Mesenchymal stem cell (in vitro differentiated cells and primary cell): ENCODE data around the gene MVB12B.

Source experiments
- DNase-seq: peaks from one replicate; pipeline ENCODE4 v3.0.0-alpha.2; 2013
- H2AFZ ChIP-seq: one replicate; pipeline ENCODE4 v1.6.1; 2013; ENCODE audit warnings: low read depth, mild to moderate bottlenecking, control low read depth, inconsistent platforms, low read length, moderate library complexity
- H2AK5ac ChIP-seq: 2 replicates; pipeline ENCODE4 v1.6.1; 2013; ENCODE audit warnings: low read length, moderate library complexity, mild to moderate bottlenecking, inconsistent platforms; ENCODE audit not compliant: severe bottlenecking
- H2BK120ac ChIP-seq: one replicate; pipeline ENCODE4 v1.6.1; 2013; ENCODE audit warnings: low read depth, mild to moderate bottlenecking, inconsistent platforms, low read length, moderate library complexity
- H2BK12ac ChIP-seq, 2 experiments: one replicate each; pipeline ENCODE4 v1.6.1; 2013; ENCODE audit warnings: inconsistent platforms in 2 of 2, low read length in 2 of 2, mild to moderate bottlenecking in 2 of 2, moderate library complexity in 2 of 2, control low read depth in 1 of 2
- H2BK15ac ChIP-seq: one replicate; pipeline ENCODE4 v1.6.1; 2013; ENCODE audit warnings: mild to moderate bottlenecking, low read depth, inconsistent platforms; ENCODE audit not compliant: poor library complexity, severe bottlenecking
- H2BK5ac ChIP-seq: 2 replicates; pipeline ENCODE4 v1.6.1; 2013; ENCODE audit warnings: low read depth, mild to moderate bottlenecking, low read length, control low read depth, inconsistent platforms; ENCODE audit not compliant: poor library complexity, severe bottlenecking
- H3K14ac ChIP-seq, 2 experiments: one replicate each; pipeline ENCODE4 v1.6.1; 2013; ENCODE audit warnings: inconsistent platforms in 2 of 2, low read length in 2 of 2, control low read depth in 1 of 2, mild to moderate bottlenecking in 1 of 2, moderate library complexity in 1 of 2
- H3K18ac ChIP-seq, 2 experiments: one replicate each; pipeline ENCODE4 v1.6.1; 2013; ENCODE audit warnings: inconsistent platforms in 2 of 2, low read length in 2 of 2, control low read depth in 1 of 2, low read depth in 1 of 2, mild to moderate bottlenecking in 1 of 2
- H3K23ac ChIP-seq, 2 experiments: one replicate each; pipeline ENCODE4 v1.6.1; 2013; ENCODE audit warnings: inconsistent platforms in 2 of 2, low read length in 2 of 2, mild to moderate bottlenecking in 2 of 2, moderate library complexity in 2 of 2, control low read depth in 1 of 2
- H3K27ac ChIP-seq: 2 replicates; pipeline ENCODE4 v1.5.1; 2013; ENCODE audit warnings: mild to moderate bottlenecking, moderate library complexity, low read length, control low read depth, inconsistent platforms; ENCODE audit not compliant: poor library complexity, severe bottlenecking
- H3K27me3 ChIP-seq, 2 experiments: 2 replicates each; pipeline versions ENCODE4 v1.6.1 to v1.7.0; 2013; ENCODE audit warnings: low read length in 2 of 2, mild to moderate bottlenecking in 2 of 2, moderate library complexity in 2 of 2, control low read depth in 1 of 2, inconsistent platforms in 1 of 2; ENCODE audit not compliant: control insufficient read depth in 1 of 2, insufficient read depth in 1 of 2
- H3K36me3 ChIP-seq, 2 experiments: 2 replicates each; pipeline versions ENCODE4 v1.6.1 to v1.7.0; 2013; ENCODE audit warnings: low read length in 2 of 2, control low read depth in 1 of 2, inconsistent platforms in 1 of 2, low read depth in 1 of 2, mild to moderate bottlenecking in 1 of 2; ENCODE audit not compliant: insufficient read depth in 2 of 2, control insufficient read depth in 1 of 2
- H3K4ac ChIP-seq, 2 experiments: one replicate each; pipeline ENCODE4 v1.6.1; 2013; ENCODE audit warnings: inconsistent platforms in 2 of 2, low read length in 2 of 2, mild to moderate bottlenecking in 2 of 2, moderate library complexity in 2 of 2, control low read depth in 1 of 2, low read depth in 1 of 2
- H3K4me1 ChIP-seq: 2 replicates; pipeline ENCODE4 v1.6.1; 2013; ENCODE audit warnings: low read depth, low read length, control low read depth; ENCODE audit not compliant: control insufficient read depth, insufficient read depth
- H3K4me2 ChIP-seq: 2 replicates; pipeline ENCODE4 v1.6.1; 2013; ENCODE audit warnings: low read length, mild to moderate bottlenecking, inconsistent platforms; ENCODE audit not compliant: poor library complexity, severe bottlenecking
- H3K4me3 ChIP-seq, 2 experiments: 2 replicates each; pipeline versions ENCODE4 v1.5.1 to v1.7.0; 2013; ENCODE audit warnings: low read length in 2 of 2, mild to moderate bottlenecking in 2 of 2, control low read depth in 1 of 2, low read depth in 1 of 2; ENCODE audit not compliant: insufficient read depth in 1 of 2
- H3K79me1 ChIP-seq: replicated peaks from 2 replicates; pipeline ENCODE4 v1.6.1; 2013; ENCODE audit warnings: mild to moderate bottlenecking, control low read depth, low read length, inconsistent platforms; ENCODE audit not compliant: poor library complexity, severe bottlenecking
- H3K9ac ChIP-seq: 2 replicates; pipeline ENCODE4 v1.7.0; 2013; ENCODE audit warnings: mild to moderate bottlenecking, low read length, moderate library complexity
- H3K9me3 ChIP-seq: 2 replicates; pipeline ENCODE4 v1.7.0; 2013; ENCODE audit warnings: mild to moderate bottlenecking, low read length; ENCODE audit not compliant: control insufficient read depth
- H4K8ac ChIP-seq: one replicate; pipeline ENCODE4 v1.6.1; 2013; ENCODE audit warnings: inconsistent platforms, mild to moderate bottlenecking, low read length, moderate library complexity
- H4K91ac ChIP-seq: one replicate; pipeline ENCODE4 v1.6.1; 2013; ENCODE audit warnings: mild to moderate bottlenecking, low read length, inconsistent platforms
- WGBS: methylation state at CpG from one replicate; pipeline ENCODE4 v1.1.7; 2013; ENCODE audit warnings: mixed read lengths; 5-methylcytosine and 5-hydroxymethylcytosine counted together

MVB12B gene

DNA sequence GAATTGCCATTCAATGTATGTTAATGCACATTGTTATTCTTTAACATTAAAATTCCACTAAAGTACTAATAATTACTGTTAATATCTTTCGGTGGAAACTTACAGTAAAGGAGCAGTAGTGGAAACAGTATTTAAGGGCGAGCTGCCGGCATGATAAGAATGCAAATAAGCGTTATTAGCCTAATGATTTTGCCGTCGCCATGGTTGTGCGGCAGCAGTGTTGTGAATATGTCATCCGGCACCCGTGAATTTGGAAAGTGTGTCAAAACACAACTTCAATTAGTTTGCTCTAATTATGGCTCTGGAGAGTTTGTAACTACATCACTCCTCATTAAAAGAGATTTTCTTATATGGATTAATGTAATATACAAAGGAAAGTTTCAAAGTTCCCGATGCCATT is 81.4 kb downstream of the MVB12B start:
- no peak overlapping the region for H2BK120ac ChIP-seq
- no peak overlapping the region for H2BK12ac ChIP-seq
- H3K79me1 ChIP-seq: no peaks in the 10 kb centered on the region
- H3K4me2 ChIP-seq: no peak overlapping the region
- H3K9ac ChIP-seq: no peak overlapping the region
- peaks cover 3 to 5% of the 10 kb centered on the region in 2 experiments for H3K36me3 ChIP-seq
- no peak for DNase-seq
- H3K4ac ChIP-seq: no peak overlapping the region
- H2BK15ac ChIP-seq: no peak overlapping the region
- no peaks in the 10 kb centered on the region for H3K9me3 ChIP-seq
- no peak overlapping the region for H2AFZ ChIP-seq
- 93% methylated on average over 9 of the region's 10 CpGs for WGBS
- H2AK5ac ChIP-seq: no peak overlapping the region
- H3K23ac ChIP-seq: no peak overlapping the region
- no peak overlapping the region for H3K4me3 ChIP-seq
- H3K18ac ChIP-seq: no peak overlapping the region
- H3K4me1 ChIP-seq: peaks cover 5% of the 10 kb centered on the region
- H3K27me3 ChIP-seq: no peaks in the 10 kb centered on the region
- H2BK5ac ChIP-seq: no peak overlapping the region
- no peak overlapping the region for H4K8ac ChIP-seq
- H3K14ac ChIP-seq: no peak overlapping the region
- no peak overlapping the region for H4K91ac ChIP-seq
- H3K27ac ChIP-seq: no peak overlapping the region

DNA sequence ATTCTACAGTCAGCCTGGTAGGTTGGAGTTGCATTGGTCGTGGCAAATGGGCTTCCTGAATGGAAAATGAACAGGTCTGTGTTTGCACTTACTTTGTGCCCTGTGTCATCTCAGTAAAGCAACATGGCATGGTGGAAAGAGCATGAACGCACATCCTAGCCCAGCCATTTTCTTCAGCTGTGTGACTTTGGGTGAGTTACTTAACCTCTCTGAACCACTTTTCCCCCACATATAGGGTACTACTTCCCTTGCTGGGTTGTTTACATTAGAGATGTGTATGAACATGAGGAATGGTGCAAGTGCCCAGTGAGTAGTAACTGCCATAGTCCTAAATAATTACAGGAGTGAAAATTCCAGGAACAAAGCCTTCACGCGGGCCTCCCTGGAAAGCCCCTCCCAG is 83.6 kb downstream of the MVB12B start:
- DNase-seq: no peak
- Histone ChIP-seq H3K23ac (no peak overlapping the region), H3K4me2 (no peak overlapping the region), H2AK5ac (no peak overlapping the region), H2BK120ac (no peak overlapping the region), H3K4me3 (peak overlapping the region in 1 of 2 experiments; percentile 8), H3K4me1 (peaks cover 5% of the 10 kb centered on the region), H2BK12ac (no peak overlapping the region), H3K4ac (no peak overlapping the region), H2BK5ac (no peak overlapping the region), H3K36me3 (peaks cover 0 to 8% of the 10 kb centered on the region in 2 experiments), H3K18ac (no peak overlapping the region), H2AFZ (no peak overlapping the region), H3K9ac (no peak overlapping the region), H4K8ac (no peak overlapping the region), H3K14ac (peak overlapping the region in 1 of 2 experiments; percentile 15), H4K91ac (no peak overlapping the region), H3K27ac (no peak overlapping the region), H3K79me1 (no peaks in the 10 kb centered on the region), H3K27me3 (no peaks in the 10 kb centered on the region), H3K9me3 (no peaks in the 10 kb centered on the region), H2BK15ac (no peak overlapping the region)
- 91% methylated on average over 4 of the region's 4 CpGs for WGBS

GRCh38 chr9:126411225-126411947 is 84.8 kb downstream of the MVB12B start:
- no peak overlapping the region for H3K18ac ChIP-seq
- no peak overlapping the region for H4K91ac ChIP-seq
- H3K79me1 ChIP-seq: no peaks in the 10 kb centered on the region
- H2AK5ac ChIP-seq: no peak overlapping the region
- H3K36me3 ChIP-seq: peaks cover 0 to 11% of the 10 kb centered on the region in 2 experiments
- no peak overlapping the region for H3K4ac ChIP-seq
- no peak overlapping the region for H3K4me3 ChIP-seq
- H2AFZ ChIP-seq: no peak overlapping the region
- H2BK15ac ChIP-seq: no peak overlapping the region
- no peak overlapping the region for H4K8ac ChIP-seq
- H3K9me3 ChIP-seq: no peaks in the 10 kb centered on the region
- H3K14ac ChIP-seq: no peak overlapping the region
- peaks cover 5% of the 10 kb centered on the region for H3K4me1 ChIP-seq
- H2BK5ac ChIP-seq: no peak overlapping the region
- no peak overlapping the region for H2BK120ac ChIP-seq
- no peaks in the 10 kb centered on the region for H3K27me3 ChIP-seq
- no peak overlapping the region for H3K4me2 ChIP-seq
- no peak for DNase-seq
- H2BK12ac ChIP-seq: no peak overlapping the region
- 95% methylated on average over 11 of the region's 12 CpGs for WGBS
- H3K23ac ChIP-seq: no peak overlapping the region
- no peak overlapping the region for H3K9ac ChIP-seq
- no peak overlapping the region for H3K27ac ChIP-seq

DNA sequence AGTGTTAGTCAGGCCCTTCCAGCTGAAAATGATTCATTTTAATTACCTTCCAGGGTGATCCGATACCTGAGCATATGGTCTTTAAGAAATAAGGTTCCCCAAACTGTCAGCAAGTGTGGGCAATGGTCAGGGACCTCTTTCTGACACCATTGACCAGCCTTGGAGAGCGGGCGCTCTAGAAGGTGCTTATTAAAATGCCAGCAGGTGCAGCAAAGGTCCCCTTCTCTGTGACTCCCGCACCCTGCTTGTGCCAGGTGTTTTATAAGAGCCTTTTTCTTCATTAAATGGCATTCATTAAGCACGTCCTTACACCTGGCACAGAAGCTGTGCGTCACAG is 85.3 kb downstream of the MVB12B start:
- Histone ChIP-seq H3K27me3 (no peaks in the 10 kb centered on the region), H3K18ac (no peak overlapping the region), H3K36me3 (peaks cover 0 to 11% of the 10 kb centered on the region in 2 experiments), H4K8ac (no peak overlapping the region), H2AFZ (no peak overlapping the region), H4K91ac (no peak overlapping the region), H2BK120ac (no peak overlapping the region), H3K27ac (no peak overlapping the region), H3K14ac (no peak overlapping the region), H2AK5ac (no peak overlapping the region), H3K4ac (no peak overlapping the region), H3K9ac (no peak overlapping the region), H3K79me1 (no peaks in the 10 kb centered on the region), H3K4me1 (peaks cover 5% of the 10 kb centered on the region), H3K4me3 (no peak overlapping the region), H2BK12ac (no peak overlapping the region), H2BK15ac (no peak overlapping the region), H3K23ac (no peak overlapping the region), H2BK5ac (no peak overlapping the region), H3K9me3 (no peaks in the 10 kb centered on the region), H3K4me2 (no peak overlapping the region)
- no peak for DNase-seq
- WGBS: 96% methylated on average over 6 of the region's 6 CpGs
